Natural killer cell (primary cell): ENCODE measurements around the gene SNAPIN. TPM values are rescaled to one million over a fixed set of nuclear protein-coding genes. Genes with fewer than 3 reads are reported as not detected.

Experiments
- ATAC-seq, 3 donors: fragments of 150-1000 bp in 2 of 3; fragments of 200-7000 bp in 1 of 3; cut with Tn5 transposase; 1 replicate in 1 of 3; 2 replicates in 2 of 3; pipeline ENCODE4 v1.10.0; 2021; ENCODE audit warnings: mild to moderate bottlenecking in 2 of 3, moderate library complexity in 2 of 3
- DNase-seq, 2 donors: peaks; one replicate each; pipeline versions ENCODE4 v3.0.0 to v3.0.0-alpha.2; 2013 to 2021; ENCODE audit warnings: mixed read lengths in 1 of 2
- H3K27ac ChIP-seq: one replicate; pipeline ENCODE4 v1.5.1; 2013; ENCODE audit warnings: mild to moderate bottlenecking, low read length
- H3K27me3 ChIP-seq: one replicate; pipeline ENCODE4 v1.6.1; 2013; ENCODE audit warnings: low read length; ENCODE audit not compliant: control insufficient read depth, insufficient read depth
- H3K36me3 ChIP-seq: one replicate; pipeline ENCODE4 v1.6.1; 2013; ENCODE audit warnings: low read length; ENCODE audit not compliant: control insufficient read depth, insufficient read depth
- H3K4me1 ChIP-seq: one replicate; pipeline ENCODE4 v1.6.1; 2013; ENCODE audit warnings: low read length; ENCODE audit not compliant: control insufficient read depth, insufficient read depth
- H3K4me3 ChIP-seq: one replicate; pipeline ENCODE4 v1.5.1; 2013; ENCODE audit warnings: low read length
- H3K9me3 ChIP-seq: one replicate; pipeline ENCODE4 v1.6.1; 2013; ENCODE audit warnings: low read length; ENCODE audit not compliant: control insufficient read depth, insufficient read depth
- H3K27ac Mint-ChIP-seq, 2 donors: one replicate each; pipeline ENCODE4 v1.8.0; 2022; ENCODE audit warnings: mild to moderate bottlenecking in 2 of 2, mixed read lengths in 2 of 2, moderate library complexity in 1 of 2
- H3K27me3 Mint-ChIP-seq, 2 donors: one replicate each; pipeline ENCODE4 v1.8.0; 2022; ENCODE audit warnings: low read depth in 2 of 2, mixed read lengths in 2 of 2
- H3K36me3 Mint-ChIP-seq: one replicate; pipeline ENCODE4 v1.8.0; 2022; ENCODE audit warnings: mixed read lengths
- H3K4me1 Mint-ChIP-seq, 2 donors: one replicate each; pipeline ENCODE4 v1.8.0; 2022; ENCODE audit warnings: mixed read lengths in 2 of 2
- H3K4me3 Mint-ChIP-seq: one replicate; pipeline ENCODE4 v1.8.0; 2022; ENCODE audit warnings: mild to moderate bottlenecking, moderate library complexity, mixed read lengths
- H3K9me3 Mint-ChIP-seq, 2 donors: one replicate each; pipeline ENCODE4 v1.8.0; 2022; ENCODE audit warnings: mixed read lengths in 2 of 2
- CTCF ChIP-seq: fragments of 200-600 bp; IDR thresholded peaks from one replicate; pipeline ENCODE4 v1.8.0; 2022; ENCODE audit warnings: antibody characterized with exemption
- WGBS: methylation state at CpG from one replicate; pipeline ENCODE4 v1.1.7; 2013; ENCODE audit warnings: missing lambda C conversion rate; ENCODE audit not compliant: insufficient coverage; 5-methylcytosine and 5-hydroxymethylcytosine counted together
- intact Hi-C: fragments of 100-400 bp; cut with micrococcal nuclease; formaldehyde crosslinking; loops from one replicate; pipeline ENCODE4 v1.14.2; 2022
- total RNA-seq, 4 donors: library from RNA; stranded (reverse); fragments of 120-200 nt in 1 of 4; gene quantifications; one replicate each; pipeline versions ENCODE4 v1.2.3 to v1.2.4, GENCODE V29; 2013 to 2022

SNAPIN gene
- total RNA-seq, 3 donors from 2014 or later (not counting 1 experiment from before 2014, with no cell fraction given), result 21.0 to 25.5 (median 23.5) TPM

- ATAC-seq (no peak), DNase-seq (no peak)
- Histone ChIP-seq H3K9me3 (no peaks in the 10 kb centered on the region), H3K27ac (no peak within 1 kb of the TSS), H3K4me3 (no peak within 1 kb of the TSS), H3K27me3 (no peaks in the 10 kb centered on the region), H3K36me3 (no peaks in the 10 kb centered on the region), H3K4me1 (peaks cover 9% of the 10 kb centered on the region)
- H3K27ac Mint-ChIP-seq, result no peak within 1 kb of the TSS
- no peak for TF ChIP-seq CTCF
- H3K4me3 Mint-ChIP-seq, result no peak within 1 kb of the TSS
- no peaks in the 10 kb centered on the region for H3K27me3 Mint-ChIP-seq
- no peaks in the 10 kb centered on the region for H3K9me3 Mint-ChIP-seq
- no peaks in the 10 kb centered on the region for H3K36me3 Mint-ChIP-seq
- H3K4me1 Mint-ChIP-seq, result peaks cover 0 to 6% of the 10 kb centered on the region in 2 donors
- WGBS, result 97% methylated on average over 8 of the region's 9 CpGs
- intact Hi-C loops, result no loop called here
Measured at GRCh38 chr1:153612755-153613331, 45.7 kb upstream of the SNAPIN start, which contains the start of gene S100A16. S100A16 (minus strand) TSS chr1:153613137; CDS start chr1:153608151, 4,986 bp downstream.

- Mint-ChIP-seq H3K4me1 (peaks cover 0 to 7% of the 10 kb centered on the region in 2 donors), H3K9me3 (no peaks in the 10 kb centered on the region), H3K4me3 (no peak overlapping the region), H3K27ac (no peak overlapping the region), H3K36me3 (no peaks in the 10 kb centered on the region), H3K27me3 (no peaks in the 10 kb centered on the region)
- ATAC-seq (no peak), DNase-seq (no peak)
- H3K9me3 ChIP-seq, result no peaks in the 10 kb centered on the region
- no peaks in the 10 kb centered on the region for H3K36me3 ChIP-seq
- H3K4me3 ChIP-seq, result no peak overlapping the region
- intact Hi-C loops, result no loop called here
- whole genome bisulfite sequencing, result 94% methylated on average over 5 of the region's 5 CpGs
- no peak for TF ChIP-seq CTCF
- H3K27ac ChIP-seq, result no peak overlapping the region
- H3K27me3 ChIP-seq, result no peaks in the 10 kb centered on the region
- H3K4me1 ChIP-seq, result peaks cover 11% of the 10 kb centered on the region
Measured at GRCh38 chr1:153613406-153613805, 45.1 kb upstream of the SNAPIN start.

GRCh38 chr1:153614189-153614900, 44.2 kb upstream of the SNAPIN start:
- WGBS, result 88% methylated on average over 2 of the region's 2 CpGs
- Mint-ChIP-seq H3K36me3 (no peaks in the 10 kb centered on the region), H3K27ac (no peak overlapping the region), H3K4me1 (peaks cover 0 to 7% of the 10 kb centered on the region in 2 donors), H3K9me3 (no peaks in the 10 kb centered on the region), H3K27me3 (no peaks in the 10 kb centered on the region), H3K4me3 (no peak overlapping the region)
- DNase-seq (no peak), ATAC-seq (no peak)
- Histone ChIP-seq H3K9me3 (no peaks in the 10 kb centered on the region), H3K4me3 (no peak overlapping the region), H3K36me3 (no peaks in the 10 kb centered on the region), H3K27ac (no peak overlapping the region), H3K4me1 (peaks cover 11% of the 10 kb centered on the region), H3K27me3 (no peaks in the 10 kb centered on the region)
- intact Hi-C loops, result no loop called here
- no peak for TF ChIP-seq CTCF
